ENCODE measurements around the gene PAX5. TPM values are rescaled to one million over a fixed set of nuclear protein-coding genes. Genes with fewer than 3 reads are reported as not detected.

PAX5 gene
- total RNA-seq, 1 donor from 2014 or later = not detected

GRCh38 chr9:36987409-36987808, 46.7 kb downstream of the PAX5 start:
- DNase-seq = no peak

DNA sequence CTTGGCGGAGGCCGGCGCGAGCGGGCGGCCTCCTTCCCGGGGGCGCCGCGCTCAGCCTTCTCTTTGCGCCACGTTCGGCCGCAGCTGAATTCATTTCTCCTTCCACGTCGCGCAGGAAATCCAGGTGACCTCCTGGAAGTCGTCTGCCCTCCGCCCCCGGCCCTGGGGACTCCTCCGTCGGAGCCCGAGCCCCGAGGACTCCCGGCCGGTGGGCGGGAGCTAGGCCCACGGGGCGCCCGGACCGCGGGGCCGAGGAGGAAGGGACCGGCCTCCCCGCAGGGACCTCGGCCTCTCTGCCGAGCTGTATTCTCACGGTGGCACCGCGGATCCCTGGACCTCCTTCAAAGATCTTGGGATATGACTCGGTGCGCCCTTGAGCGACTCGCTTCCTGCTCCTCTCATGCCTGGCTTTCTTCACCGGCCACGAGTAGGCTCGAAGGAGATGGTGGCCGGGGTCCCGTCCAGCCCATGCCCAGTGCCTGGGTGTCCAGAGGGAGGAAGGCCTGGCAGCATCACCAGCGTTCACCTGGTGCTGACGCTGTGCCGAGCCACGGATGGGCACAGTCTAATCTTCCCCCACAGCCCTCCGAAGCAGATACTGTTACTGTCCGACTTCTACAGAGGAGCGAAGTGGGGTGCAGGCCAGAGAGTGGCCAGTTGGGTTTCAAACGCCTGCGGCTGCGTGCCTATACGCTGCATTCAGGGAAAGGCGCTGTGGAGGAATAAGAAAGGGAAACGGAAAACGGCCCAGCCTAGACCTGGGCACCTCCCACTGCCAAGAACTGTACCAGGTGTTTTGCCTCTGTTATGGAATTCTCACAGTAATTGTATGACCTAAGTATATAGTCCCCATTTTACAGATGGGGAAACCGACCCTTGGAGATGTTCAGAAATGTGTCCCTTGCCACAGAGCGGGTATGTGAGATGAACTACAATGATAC, 47.3 kb downstream of the PAX5 start:
- no peak for DNase-seq

DNA sequence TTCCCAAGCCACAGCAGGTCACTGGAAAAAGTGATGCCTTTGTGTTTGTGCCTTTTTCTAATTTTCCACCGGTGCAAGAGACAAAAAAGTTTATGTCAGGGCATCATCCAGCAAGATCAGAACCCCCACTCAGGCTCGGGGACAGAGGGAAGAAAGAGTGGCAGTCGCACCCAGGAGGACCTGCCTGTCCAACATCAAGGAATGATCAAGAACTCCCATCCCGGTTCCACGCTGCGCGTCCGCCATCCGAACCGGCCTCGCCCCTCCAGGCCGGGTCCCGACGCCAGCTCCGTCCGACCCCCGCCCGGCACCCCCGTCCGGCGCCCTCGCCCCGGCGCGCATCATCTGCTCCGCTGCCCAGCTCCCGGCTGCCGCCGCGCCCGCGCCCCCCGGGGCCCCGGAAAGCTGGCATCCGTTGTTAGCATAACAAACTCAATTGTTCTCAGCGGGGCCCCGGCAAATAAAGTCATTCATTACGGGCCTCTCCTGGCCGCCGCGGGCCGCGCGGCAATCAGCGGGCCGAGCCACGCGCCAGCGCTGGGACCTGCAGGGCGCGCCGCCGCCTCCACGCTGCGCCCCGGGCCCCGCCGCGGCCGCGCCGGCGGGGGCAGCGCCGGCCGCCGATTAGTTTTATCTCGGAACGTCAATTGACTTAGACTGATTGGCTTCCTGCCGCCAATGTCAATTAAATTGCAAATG, 48.1 kb downstream of the PAX5 start:
- no peak for DNase-seq

DNA sequence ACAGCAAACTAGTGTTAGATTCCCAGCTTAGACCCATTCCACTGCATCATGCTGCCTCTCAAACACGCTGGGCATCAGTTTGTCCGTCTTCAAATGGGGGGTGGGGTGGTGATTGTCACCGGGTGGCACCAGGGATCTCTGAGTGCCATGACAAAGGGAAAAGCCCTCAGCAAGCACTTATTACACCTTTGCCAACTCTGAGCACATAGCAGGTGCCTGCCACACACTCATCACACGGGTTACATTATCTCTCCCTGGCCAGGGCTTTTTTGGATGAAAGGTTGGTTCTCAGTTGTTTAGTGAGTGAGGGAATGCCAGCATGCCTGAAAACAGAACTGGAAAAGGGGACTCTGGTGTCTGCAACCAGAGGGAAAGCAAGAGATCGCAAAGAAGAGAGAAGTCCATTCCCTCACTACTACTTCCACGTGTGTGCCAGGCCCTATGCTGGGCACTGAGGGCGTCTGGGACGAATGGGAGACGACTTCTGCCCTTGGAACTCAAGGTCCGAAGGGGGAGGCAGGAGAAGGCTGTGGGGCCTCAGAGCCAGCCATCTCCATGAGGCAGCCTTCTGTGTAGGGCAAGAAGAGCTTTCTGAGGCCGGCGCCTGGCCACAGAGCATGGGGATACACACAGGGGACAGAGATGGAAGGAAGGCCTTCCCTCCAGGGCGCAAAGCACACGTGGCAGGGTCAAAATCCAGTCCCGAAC, 48.9 kb downstream of the PAX5 start:
- no peak for DNase-seq

- no peak for DNase-seq
These were observed 53.7 kb downstream of the PAX5 start for GRCh38 chr9:36980148-36980974.

GRCh38 chr9:36976371-36977030, 57.6 kb downstream of the PAX5 start:
- DNase-seq = no peak

DNA sequence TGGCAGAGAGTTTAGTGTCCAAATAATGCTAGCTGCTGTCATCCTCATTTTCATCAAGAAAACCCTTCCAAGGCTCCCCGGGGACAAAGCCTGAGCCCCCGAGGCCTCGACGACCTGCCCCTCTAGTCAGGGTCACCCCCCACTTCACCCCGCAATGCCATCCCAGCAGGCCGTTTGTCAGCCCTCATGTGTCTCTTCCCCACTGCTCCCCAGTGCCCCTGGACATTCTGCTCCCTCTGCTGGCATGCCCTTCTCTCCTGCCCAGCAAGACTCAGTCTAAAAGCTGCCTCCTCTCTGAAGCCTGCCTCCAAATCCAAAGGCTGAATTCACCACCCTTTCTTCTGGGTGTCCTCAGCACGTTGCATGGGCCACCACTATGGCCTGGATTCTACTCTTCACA, 59.3 kb downstream of the PAX5 start:
- no peak for DNase-seq

DNA sequence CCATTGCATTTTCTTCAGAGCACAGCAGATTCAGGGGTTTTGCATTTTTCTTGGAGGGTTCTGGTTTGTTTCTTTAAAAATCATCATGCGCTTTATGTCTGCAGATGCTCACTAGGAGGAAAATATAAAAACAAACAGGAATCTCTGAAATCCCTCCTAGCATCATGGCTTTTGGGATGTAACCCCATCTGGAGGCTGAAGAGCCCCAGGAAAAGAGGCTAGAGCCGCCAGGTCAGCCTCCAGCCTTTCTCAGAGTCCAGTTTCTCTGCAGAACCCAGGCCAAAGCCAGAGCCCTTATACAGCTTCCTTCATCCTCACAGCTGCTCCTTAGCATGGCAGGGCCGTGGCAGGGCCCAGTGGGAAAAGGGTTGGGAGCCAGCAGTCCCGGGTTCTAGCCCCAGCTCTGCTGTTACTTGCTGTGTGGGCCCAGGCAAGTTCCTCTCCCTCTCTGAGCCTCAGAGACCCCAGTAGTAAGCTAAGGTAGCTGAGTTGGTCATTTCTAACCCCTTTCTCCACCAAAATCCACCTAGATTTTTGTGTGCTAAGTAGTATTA, 62.1 kb downstream of the PAX5 start:
- DNase-seq = no peak

GRCh38 chr9:36970007-36970888, 63.8 kb downstream of the PAX5 start:
- no peak for DNase-seq

DNA sequence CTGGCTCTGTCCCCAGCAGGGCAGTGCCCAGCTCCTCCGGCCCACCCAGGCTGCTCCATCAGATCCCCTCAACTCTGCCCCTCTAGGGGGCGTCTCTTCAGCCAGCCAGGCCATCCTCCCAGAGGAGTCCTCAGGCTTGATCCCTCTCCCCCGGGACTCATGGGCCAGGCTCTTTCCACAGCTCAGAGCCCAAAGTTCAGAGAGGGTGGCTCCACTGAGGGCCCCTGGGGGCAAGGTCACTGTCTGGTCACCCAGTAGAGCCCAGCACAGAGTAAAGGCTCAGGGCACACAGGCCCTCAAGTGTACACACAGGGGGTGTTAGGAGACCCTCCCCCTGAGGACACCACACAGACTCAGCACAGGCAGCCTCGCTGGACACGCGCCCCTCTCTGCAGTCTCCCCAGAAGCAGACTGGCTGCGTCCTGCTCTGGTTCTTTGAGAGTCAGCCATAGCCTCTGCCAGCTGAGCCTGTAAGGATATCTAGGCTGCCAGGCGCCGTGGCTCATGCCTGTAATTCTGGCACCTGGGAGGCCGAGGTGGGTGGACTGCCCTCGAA, 64.8 kb downstream of the PAX5 start:
- no peak for DNase-seq

GRCh38 chr9:36968574-36969215, 65.4 kb downstream of the PAX5 start:
- DNase-seq = no peak

DNA sequence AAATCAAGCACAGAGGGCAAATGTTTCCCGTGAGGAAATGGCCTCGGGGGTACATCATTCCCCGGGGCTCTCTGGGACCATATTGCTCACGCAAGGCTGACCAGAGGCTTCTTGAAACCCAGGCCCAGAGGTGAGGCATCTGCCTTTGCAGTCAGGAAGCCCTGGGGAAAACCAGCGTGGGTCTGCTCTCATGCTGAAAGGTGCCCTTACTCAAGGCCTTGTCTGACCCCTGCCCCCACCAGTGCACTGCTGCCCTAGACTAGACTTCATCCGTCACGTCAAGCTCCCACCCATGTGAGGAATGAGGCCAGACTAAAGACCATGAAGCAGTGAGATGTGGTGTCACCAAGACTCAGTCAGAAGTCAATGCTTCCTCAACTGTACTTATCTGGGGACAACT, 66.1 kb downstream of the PAX5 start:
- DNase-seq = no peak

DNA sequence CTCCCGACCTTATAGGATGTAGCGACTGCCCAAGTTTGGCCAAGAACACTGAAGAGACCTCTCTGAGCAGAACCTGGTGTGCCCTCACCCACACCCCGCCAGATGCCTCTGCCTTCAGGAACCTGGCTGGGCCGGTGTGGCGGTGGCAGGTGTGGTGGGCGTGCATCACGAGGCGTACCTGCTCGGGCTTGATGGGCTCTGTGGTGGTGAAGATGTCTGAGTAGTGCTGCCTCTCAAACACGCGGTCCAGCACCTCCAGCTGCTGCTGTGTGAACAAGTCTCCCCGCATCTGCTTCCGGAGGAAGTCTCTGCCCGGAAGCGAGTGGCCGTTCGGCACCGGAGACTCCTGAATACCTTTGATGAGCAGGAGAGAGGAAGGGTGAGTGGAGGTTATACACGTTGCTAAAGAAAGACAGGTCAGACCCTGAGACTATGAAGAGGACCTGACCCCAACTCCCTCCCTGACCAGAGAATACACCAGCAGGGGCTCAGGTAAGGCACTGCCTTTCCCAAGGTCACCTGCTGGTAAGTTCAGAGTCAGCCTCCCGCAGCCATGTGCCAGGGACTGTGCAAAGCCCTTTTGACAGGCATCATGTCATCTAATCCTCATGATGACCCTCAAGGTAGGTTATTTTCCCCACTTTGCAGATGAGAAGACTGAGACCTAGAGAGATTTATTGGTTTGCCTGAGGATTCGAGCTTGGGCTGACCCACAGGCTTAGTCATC, 67.5 kb downstream of the PAX5 start:
- DNase-seq = no peak

DNA sequence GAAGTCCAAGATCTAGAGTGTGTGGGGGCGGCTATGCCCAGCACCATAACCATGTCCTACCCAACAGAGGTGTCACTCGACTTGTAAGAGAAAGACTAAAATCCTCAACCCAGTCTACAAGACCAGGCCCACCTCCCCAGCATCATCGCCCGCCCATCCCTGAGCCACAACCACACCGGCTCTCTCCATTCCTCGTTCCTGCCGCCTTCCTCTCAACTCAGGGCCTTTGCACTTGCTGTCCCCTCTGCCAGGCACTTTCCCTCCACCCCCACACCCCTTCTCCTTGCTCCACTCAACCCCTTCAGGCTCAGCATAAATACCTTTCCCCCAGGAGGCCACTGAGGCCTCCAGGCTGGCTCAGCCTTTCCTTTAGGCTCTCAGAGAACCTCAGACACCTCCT, 69.3 kb downstream of the PAX5 start:
- DNase-seq = no peak

DNA sequence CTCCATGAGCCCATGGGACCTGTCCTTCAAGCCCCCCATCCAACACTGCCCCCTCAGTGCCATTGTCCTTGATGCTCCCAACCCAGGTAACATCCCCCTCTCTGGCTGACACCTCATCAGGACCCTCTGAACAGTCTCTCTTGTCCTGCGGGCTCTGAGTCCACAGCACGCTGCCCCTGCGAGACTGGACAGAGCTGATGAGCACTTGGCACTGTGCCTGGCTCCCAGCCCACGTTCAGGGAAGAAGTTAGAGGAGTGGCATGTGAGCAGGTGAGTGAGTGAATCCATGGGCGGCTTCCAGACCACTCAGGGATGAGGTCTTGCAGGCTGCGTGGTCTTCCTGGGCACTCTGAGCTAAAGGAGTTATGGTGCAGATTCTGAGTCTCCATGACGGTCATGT, 70.7 kb downstream of the PAX5 start:
- DNase-seq = no peak

DNA sequence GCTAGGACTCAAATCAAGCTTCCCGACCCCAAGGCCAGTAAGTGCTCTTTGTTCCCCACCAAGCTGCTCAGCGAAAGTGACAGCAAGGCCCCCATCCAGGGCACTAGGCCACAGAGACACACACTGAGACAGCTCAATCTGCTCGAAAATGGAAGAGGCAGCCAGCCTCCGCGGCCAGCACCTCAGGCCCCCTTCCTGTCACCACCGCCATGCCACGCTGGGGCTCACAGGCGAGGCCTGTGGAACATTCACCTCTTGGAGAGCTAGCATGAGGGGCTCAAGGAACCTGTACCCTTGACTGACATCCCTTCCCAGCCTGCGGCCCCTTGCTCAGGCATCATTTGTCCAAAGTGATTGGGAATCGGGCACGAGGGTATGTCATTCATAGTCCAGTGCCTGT, 71.4 kb downstream of the PAX5 start:
- DNase-seq = no peak

DNA sequence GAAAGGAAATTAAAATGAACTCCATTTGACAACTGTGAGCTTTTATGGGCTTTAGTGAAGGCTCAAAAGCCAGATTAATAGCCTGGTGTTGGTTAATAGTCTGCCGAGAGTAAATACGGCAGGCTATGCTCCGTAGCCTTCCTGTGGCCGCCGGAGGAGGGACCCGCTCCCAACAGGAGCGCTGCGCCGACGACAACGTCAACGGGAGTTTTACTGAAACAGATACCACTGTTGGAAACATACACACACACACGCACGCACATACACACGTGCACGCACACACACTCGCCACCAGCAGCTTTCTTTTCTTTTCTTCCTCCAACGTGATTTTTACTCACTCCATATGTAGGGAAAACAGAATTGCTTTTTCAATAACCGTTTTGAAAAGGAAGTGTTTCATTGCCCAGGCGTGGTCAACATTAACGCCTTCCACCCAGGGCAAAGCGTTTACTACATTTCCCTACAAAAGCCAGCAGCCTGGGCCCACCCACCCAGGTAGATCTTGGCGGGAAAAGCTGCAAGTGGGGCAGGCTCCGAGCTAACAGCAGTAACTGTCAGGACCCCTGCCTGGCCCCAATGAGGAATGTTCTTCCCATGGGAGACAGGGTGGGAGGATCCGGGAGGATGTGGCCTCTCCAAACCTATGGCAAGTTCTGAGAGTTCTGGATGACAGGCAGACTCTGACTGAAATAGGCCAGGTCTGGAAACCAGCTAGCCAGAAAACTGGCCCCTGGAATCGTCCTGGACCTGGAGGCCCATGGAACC, 72.3 kb downstream of the PAX5 start:
- DNase-seq = no peak

GRCh38 chr9:36961051-36961450, 73.0 kb downstream of the PAX5 start:
- no peak for DNase-seq

Data from occipital lobe (tissue), 2 donors.